HepG2 (cell line): ENCODE measurements around the gene RAB3A. TPM values are rescaled to one million over a fixed set of nuclear protein-coding genes. Genes with fewer than 3 reads are reported as not detected.

Experiments used
- ATAC-seq: fragments of 200-7000 bp; cut with Tn5 transposase; 3 replicates; pipeline ENCODE4 v1.9.1; 2020; ENCODE audit warnings: mild to moderate bottlenecking, moderate library complexity
- BruUV-seq: library from RNA; stranded (reverse); fragments of 400-500 nt; replicated peaks from 2 replicates; lab custom pipeline; 2021; lab: Mats Ljungman, UMichigan
- CTCF ChIA-PET: fragments of 300-600 bp; formaldehyde crosslinking; extraction: SDS; loops from one replicate; lab custom pipeline; 2021; ENCODE audit warnings: low total read pairs, inconsistent platforms, low intra/inter-chr PET ratio; lab: Yijun Ruan, JAX
- POLR2A ChIA-PET: fragments of 350-600 bp; sonication (Branson Sonifier 250); formaldehyde crosslinking; loops from one replicate; lab custom pipeline; 2020; ENCODE audit warnings: antibody characterized with exemption, inconsistent platforms; lab: Yijun Ruan, JAX
- DNase-seq: peaks from one replicate; pipeline ENCODE4 v3.0.0-alpha.2; 2015; ENCODE audit warnings: low spot score
- FAIRE-seq: peaks from 3 replicates; lab custom pipeline; 2011; peaks lifted over from hg19 to GRCh38; lab: Jason Lieb, UNC
- H2AFZ ChIP-seq: one replicate; pipeline ENCODE4 v1.6.1; 2011; ENCODE audit warnings: low read length, inconsistent platforms
- H3K27ac ChIP-seq: fragments of 300-600 bp; 3 replicates; pipeline ENCODE4 v1.8.0; 2011; ENCODE audit warnings: mixed run types, mild to moderate bottlenecking, mixed read lengths, low read length, inconsistent platforms; ENCODE audit not compliant: insufficient read depth; ENCODE audit errors: extremely low read length
- H3K27me3 ChIP-seq, 2 experiments: fragments of 200-600 bp in 1 of 2; 2 replicates in 1 of 2; 3 replicates in 1 of 2; pipeline versions ENCODE4 v1.6.0 to v1.8.0; 2011; ENCODE audit warnings: low read length in 2 of 2, mild to moderate bottlenecking in 2 of 2, moderate library complexity in 2 of 2, inconsistent platforms in 1 of 2; ENCODE audit not compliant: insufficient read depth in 2 of 2, control insufficient read depth in 1 of 2
- H3K36me3 ChIP-seq, 2 experiments: fragments of 200-600 bp in 1 of 2; replicated peaks in 1 of 2; 2 replicates in 1 of 2; 3 replicates in 1 of 2; pipeline versions ENCODE4 v1.5.1 to v1.8.0; 2011; ENCODE audit warnings: low read length in 2 of 2, inconsistent platforms in 1 of 2; ENCODE audit not compliant: insufficient read depth in 2 of 2, control insufficient read depth in 1 of 2
- H3K4me1 ChIP-seq: 2 replicates; pipeline ENCODE4 v1.5.1; 2012; ENCODE audit warnings: low read length, inconsistent platforms; ENCODE audit not compliant: insufficient read depth
- H3K4me2 ChIP-seq: 2 replicates; pipeline ENCODE4 v1.6.0; 2011; ENCODE audit warnings: low read depth, low read length, inconsistent platforms
- H3K4me3 ChIP-seq, 3 experiments: fragments of 200-600 bp in 1 of 3; sonication (generic), shearing (Covaris generic) in 1 of 3; replicated peaks in 1 of 3; 2 replicates each; pipeline ENCODE4 v1.5.1; 2011 to 2016; ENCODE audit warnings: low read length in 3 of 3, inconsistent platforms in 2 of 3, low read depth in 2 of 3, mild to moderate bottlenecking in 2 of 3, control low read depth in 1 of 3, mixed read lengths in 1 of 3; ENCODE audit not compliant: insufficient read depth in 1 of 3
- H3K79me2 ChIP-seq: one replicate; pipeline ENCODE4 v1.6.1; 2011; ENCODE audit warnings: low read length, inconsistent platforms; ENCODE audit not compliant: insufficient read depth
- H3K9ac ChIP-seq: 2 replicates; pipeline ENCODE4 v1.6.0; 2011; ENCODE audit warnings: mild to moderate bottlenecking, low read depth, low read length, inconsistent platforms; ENCODE audit not compliant: insufficient read depth
- H3K9me3 ChIP-seq: 2 replicates; pipeline ENCODE4 v1.5.1; 2012; ENCODE audit warnings: mild to moderate bottlenecking, low read length
- H4K20me1 ChIP-seq: 2 replicates; pipeline ENCODE4 v1.6.0; 2011; ENCODE audit warnings: inconsistent platforms, mild to moderate bottlenecking, low read length, moderate library complexity; ENCODE audit not compliant: insufficient read depth
- CAMTA2 ChIP-seq: sonication (generic); formaldehyde crosslinking; IDR thresholded peaks from 2 replicates; pipeline ENCODE4 v1.4.0; 2020; ENCODE audit warnings: mild to moderate bottlenecking, missing genetic modification reagents, borderline replicate concordance
- FOSL2 ChIP-seq: sonication (generic); formaldehyde crosslinking; IDR thresholded peaks from 2 replicates; pipeline ENCODE4 v1.4.0; 2020; ENCODE audit warnings: missing genetic modification reagents
- HNRNPUL1 ChIP-seq: fragments of 200-400 bp; formaldehyde crosslinking; IDR thresholded peaks from 2 replicates; pipeline ENCODE4 v1.6.1; 2017; ENCODE audit warnings: low read depth, mild to moderate bottlenecking, low read length, moderate library complexity
- RFX1 ChIP-seq: fragments of 450-650 bp; IDR thresholded peaks from 2 replicates; pipeline ENCODE4 v1.6.1; 2017
- SETDB1 ChIP-seq: sonication (generic); formaldehyde crosslinking; IDR thresholded peaks from 2 replicates; pipeline ENCODE4 v1.5.1; 2020; ENCODE audit warnings: missing genetic modification reagents, mild to moderate bottlenecking, borderline replicate concordance
- ZBTB3 ChIP-seq: sonication (generic); formaldehyde crosslinking; IDR thresholded peaks from 2 replicates; pipeline ENCODE4 v1.4.0; 2020; ENCODE audit warnings: low read depth, mild to moderate bottlenecking, moderate library complexity, missing genetic modification reagents, borderline replicate concordance
- ZNF383 ChIP-seq: sonication (generic); formaldehyde crosslinking; IDR thresholded peaks from 2 replicates; pipeline ENCODE4 v1.4.0; 2020; ENCODE audit warnings: missing genetic modification reagents, mild to moderate bottlenecking, borderline replicate concordance
- ZNF616 ChIP-seq: sonication (generic); formaldehyde crosslinking; IDR thresholded peaks from 2 replicates; pipeline ENCODE4 v1.5.0; 2020; ENCODE audit warnings: low read depth, mild to moderate bottlenecking, missing genetic modification reagents
- ZNF790 ChIP-seq: sonication (generic); formaldehyde crosslinking; IDR thresholded peaks from 2 replicates; pipeline ENCODE4 v1.8.0; 2022; ENCODE audit warnings: missing genetic modification reagents, mild to moderate bottlenecking, borderline replicate concordance
- WGBS: methylation state at CpG from one replicate; pipeline ENCODE4 v1.1.6; 2017; ENCODE audit warnings: low lambda C conversion rate; 5-methylcytosine and 5-hydroxymethylcytosine counted together
- in situ Hi-C: cut with HindIII; loops from 2 replicates; pipeline ENCODE4 v1.10.0; 2017; ENCODE audit warnings: low pct_unique_long_range_greater_than_20kb; ENCODE audit not compliant: extremely low pct_ligation_motif_present
- intact Hi-C: fragments of 100-400 bp; cut with micrococcal nuclease; formaldehyde crosslinking; loops from one replicate; pipeline ENCODE4 v1.10.0; 2022; ENCODE audit not compliant: unreplicated experiment
- polyA plus RNA-seq, 8 experiments: library from polyadenylated mRNA; depleted of rRNA in 3 of 8; stranded (reverse) in 7 of 8; unstranded in 1 of 8; fragments of >200 nt; fragmentation: Illumina TruSeq in 4 of 8; extraction: Trizol in 4 of 8; gene quantifications; 2 replicates each; pipeline versions ENCODE4 v1.2.1 to v1.2.3, GENCODE V29; 2011 to 2016; ENCODE audit warnings: low read depth in 4 of 8, missing spikeins in 1 of 8, mixed read lengths in 1 of 8; ENCODE audit not compliant: insufficient read depth in 1 of 8
- total RNA-seq, 5 experiments: library from RNA; depleted of rRNA; stranded (reverse); fragments of >200 nt; fragmentation: Illumina TruSeq; extraction: Trizol; gene quantifications; 2 replicates each; pipeline ENCODE4 v1.2.3, GENCODE V29; 2016; ENCODE audit warnings: low read depth in 1 of 5
- TF ChIP-seq, protein P1 (sequence below): sonication (generic); formaldehyde crosslinking; IDR thresholded peaks from 2 replicates; pipeline ENCODE4 v1.4.0; 2020; ENCODE audit warnings: mild to moderate bottlenecking, missing genetic modification reagents
- TF ChIP-seq, protein P2 (sequence below), 2 experiments: sonication (generic) in 1 of 2; formaldehyde crosslinking in 1 of 2; IDR thresholded peaks; 2 replicates each; pipeline versions ENCODE4 v1.5.1 to v1.6.1; 2011 to 2020; ENCODE audit warnings: borderline replicate concordance in 1 of 2, low read depth in 1 of 2, low read length in 1 of 2, mild to moderate bottlenecking in 1 of 2, missing genetic modification reagents in 1 of 2, moderate library complexity in 1 of 2

RAB3A gene
- total and polyA plus RNA-seq, 2 of the 13 experiments (the other 11 are each of a cell fraction or from before 2014, with no cell fraction given): 0.58 to 0.98 TPM

DNA sequence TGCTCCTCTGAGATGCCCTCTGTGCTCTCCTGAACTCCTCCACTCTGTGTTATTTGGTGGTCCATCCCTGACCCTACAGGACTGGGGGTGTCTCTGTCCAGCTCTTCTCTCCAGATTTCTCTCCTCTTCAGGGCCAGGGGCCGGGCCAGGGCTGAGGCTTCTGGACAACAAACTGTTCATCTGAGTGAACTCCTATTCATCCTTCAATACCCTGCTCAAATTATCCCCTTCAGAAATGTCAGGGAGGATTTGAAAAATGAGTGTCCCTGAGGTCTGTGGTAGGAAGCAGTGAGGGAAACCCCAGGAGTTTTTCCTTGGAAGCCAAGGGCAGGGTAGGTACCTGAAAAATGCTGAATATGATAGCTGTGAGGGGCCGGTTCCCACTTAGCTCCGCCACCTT lies 14.8 kb upstream of the RAB3A start:
- H3K36me3 ChIP-seq: no peaks in the 10 kb centered on the region
- H3K27me3 ChIP-seq: peaks cover 4 to 15% of the 10 kb centered on the region in 2 experiments; a peak in 3 of 5 replicates
- H3K4me2 ChIP-seq: no peak overlapping the region
- H3K9me3 ChIP-seq: no peaks in the 10 kb centered on the region
- FAIRE-seq: no peak
- H3K27ac ChIP-seq: no peak overlapping the region
- no peak for DNase-seq
- H3K4me1 ChIP-seq: peaks cover 22% of the 10 kb centered on the region
- no peak overlapping the region for H3K9ac ChIP-seq
- in situ Hi-C loops (no loop called here), intact Hi-C loops (no loop called here)
- no peaks in the 10 kb centered on the region for H3K79me2 ChIP-seq
- no peak overlapping the region for H3K4me3 ChIP-seq
- no peaks in the 10 kb centered on the region for H4K20me1 ChIP-seq
- TF ChIP-seq ZNF383 (CRISPR knock-in tag) (no peak), RFX1 (no peak), ZBTB3 (CRISPR knock-in tag) (no peak), ZNF616 (no peak), CAMTA2 (CRISPR knock-in tag) (no peak), HNRNPUL1 (no peak), ZNF790 (CRISPR knock-in tag) (no peak), SETDB1 (no peak), FOSL2 (CRISPR knock-in tag) (no peak)
- TF ChIP-seq, protein P1, sequence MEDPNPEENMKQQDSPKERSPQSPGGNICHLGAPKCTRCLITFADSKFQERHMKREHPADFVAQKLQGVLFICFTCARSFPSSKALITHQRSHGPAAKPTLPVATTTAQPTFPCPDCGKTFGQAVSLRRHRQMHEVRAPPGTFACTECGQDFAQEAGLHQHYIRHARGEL (CRISPR knock-in tag): no peak
- TF ChIP-seq, protein P2, sequence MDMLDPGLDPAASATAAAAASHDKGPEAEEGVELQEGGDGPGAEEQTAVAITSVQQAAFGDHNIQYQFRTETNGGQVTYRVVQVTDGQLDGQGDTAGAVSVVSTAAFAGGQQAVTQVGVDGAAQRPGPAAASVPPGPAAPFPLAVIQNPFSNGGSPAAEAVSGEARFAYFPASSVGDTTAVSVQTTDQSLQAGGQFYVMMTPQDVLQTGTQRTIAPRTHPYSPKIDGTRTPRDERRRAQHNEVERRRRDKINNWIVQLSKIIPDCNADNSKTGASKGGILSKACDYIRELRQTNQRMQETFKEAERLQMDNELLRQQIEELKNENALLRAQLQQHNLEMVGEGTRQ (IDR thresholded peaks at IDR 0.05; ENCODE audit: low read depth, low read length): no peak
- TF ChIP-seq, protein P2 (CRISPR knock-in tag; IDR thresholded peaks at IDR 0.05; ENCODE audit: borderline replicate concordance): no peak
- WGBS: 13% methylated on average over 3 of the region's 3 CpGs
- ATAC-seq: no peak
- CTCF ChIA-PET: no interaction called here
- no peak overlapping the region for H2AFZ ChIP-seq
- POLR2A ChIA-PET: no interaction called here
- BruUV-seq: no TSS peak
